ENCODE results near the gene C14orf132.
A peak's percentile ranks its signal among the peaks of the same experiment; 100 is the strongest.
"Not testable (repeated sequence)": the region's sequence is repeated elsewhere in the genome, so short reads cannot be mapped to it uniquely, and the experiment has no call there.

C14orf132 gene

DNA sequence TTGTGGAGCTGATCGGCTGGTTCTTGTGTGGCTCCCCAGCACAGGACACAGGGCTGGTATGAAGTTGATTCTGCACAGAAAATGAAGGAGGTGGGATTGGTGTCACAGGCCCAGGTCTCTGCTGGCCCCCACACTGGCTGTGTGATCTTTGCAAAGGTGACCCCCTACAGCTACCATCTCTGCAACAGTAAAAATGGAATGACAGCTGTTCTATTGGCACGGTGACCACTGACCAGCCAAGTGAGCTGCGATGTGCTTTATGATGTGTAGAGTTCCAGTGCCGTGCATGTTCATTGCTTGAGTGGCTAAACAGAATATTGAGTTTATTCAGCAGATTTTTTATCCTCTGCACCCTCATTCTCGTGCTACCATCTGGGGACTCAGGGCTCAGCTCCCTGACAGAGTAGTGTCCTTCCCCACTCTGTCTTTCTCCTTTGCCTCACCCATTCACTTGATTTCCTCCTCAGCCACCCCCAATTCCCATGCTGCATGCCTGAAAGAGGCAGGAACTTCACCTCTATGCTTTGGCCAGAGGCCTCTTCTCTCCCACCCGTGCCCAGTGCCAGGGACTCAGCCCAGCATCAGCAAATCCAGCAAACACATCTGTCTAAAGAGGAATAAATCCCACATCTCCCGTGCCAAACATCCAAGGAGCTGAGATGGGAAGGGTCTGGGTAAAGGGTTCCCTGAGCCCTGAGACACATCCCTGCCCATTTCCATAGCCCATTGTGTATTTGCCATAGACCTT lies 21.2 kb downstream of the C14orf132 start:
- no peak for DNase-seq

DNA sequence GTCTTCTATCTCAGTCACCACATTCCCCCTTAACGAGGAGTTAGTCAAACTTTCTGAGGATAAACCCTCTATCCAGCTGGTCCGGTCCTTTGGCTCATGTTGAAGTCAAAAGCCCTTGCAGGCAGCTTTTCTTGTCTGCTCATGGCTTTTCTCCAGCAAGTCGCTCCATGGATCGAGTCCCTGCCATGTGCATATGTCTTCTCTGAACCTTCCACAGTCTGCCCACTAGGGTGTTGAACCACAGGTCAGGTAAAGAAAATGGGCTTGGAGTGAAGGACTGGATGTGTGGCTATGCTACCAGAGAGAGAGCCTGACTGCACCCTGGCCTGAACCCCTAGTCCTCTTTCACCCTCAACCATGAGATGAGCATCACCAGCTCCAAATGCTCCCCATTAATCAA lies 22.8 kb downstream of the C14orf132 start:
- DNase-seq: no peak

DNA sequence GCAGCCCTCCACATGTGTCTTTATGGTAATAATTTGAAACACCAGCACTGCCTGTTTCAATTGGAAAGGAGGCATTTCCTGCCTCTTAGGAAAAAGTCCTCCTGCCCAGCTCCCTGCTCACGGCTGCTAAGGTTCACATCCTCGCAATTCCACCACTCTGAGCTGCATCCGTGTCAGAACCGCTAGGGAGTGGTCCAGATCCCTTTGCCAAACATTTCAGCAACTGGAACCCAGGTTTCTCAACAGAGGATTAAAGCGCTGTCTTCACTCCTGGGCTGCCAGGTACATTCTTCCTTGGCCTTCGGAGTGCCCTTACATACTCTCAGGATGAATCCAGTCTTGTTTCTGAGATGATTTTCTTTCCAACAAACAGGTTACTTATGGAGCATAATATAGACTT lies 23.3 kb downstream of the C14orf132 start:
- DNase-seq: no peak

GRCh38 chr14:96064866-96065265 lies 25.7 kb downstream of the C14orf132 start:
- no peak for DNase-seq

DNA sequence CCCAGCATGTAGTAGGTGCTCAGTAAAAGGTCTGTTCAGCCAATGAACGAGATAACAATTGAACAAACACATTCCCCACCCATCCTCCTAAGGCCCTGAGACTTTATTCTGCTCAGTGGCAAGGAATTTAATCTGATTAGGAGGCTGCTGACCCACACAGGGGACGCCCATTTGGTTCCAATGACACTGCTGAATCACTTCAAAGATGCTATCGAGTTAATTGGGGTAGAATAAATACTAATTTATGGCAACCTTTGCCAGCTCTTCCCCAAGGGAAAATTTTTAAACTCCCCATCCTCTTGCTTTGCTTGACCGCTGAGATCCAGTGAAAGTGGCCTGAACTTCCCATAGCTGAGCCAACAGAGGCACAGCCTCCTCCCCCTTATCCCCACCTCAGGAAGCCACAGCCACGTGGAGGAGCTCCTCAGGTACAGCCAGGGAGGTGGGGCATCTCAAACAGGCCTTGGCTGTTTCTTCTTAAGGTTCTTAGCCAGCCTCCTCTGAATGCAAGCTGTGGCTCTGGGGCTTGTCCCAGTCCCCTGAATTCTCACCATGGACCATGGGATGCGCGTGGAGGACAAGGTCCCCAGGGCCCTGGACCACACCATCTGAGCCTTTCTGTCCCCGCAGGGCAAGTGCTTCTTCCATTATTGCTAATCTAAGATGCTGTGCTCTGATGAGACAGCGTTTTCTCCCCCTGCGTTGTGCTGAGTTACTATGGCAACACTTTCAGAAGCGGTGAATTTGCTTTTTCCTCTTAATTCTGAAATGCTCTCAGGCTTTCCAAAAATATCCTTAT lies 26.7 kb downstream of the C14orf132 start:
- peak in 1 of 5 experiments; percentile 6 for DNase-seq

DNA sequence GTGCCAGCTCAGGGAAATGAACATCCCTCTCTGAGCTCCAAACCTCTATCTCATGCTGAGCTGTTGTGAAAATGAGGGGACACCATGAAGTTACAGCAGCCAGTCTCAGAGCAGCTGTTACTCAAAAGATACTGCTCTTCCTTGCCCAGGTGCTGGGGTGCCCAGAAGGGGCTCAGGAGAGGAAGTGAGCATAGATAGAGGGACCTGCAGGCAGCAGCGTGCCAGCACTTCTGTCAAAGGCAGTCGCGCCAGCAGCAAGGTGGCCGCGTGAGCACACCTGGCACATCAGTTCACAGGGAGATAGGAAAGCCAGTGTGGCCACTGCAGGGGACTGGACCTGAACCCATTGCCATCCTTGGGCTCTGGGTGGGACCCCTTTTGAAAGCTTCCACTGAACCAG lies 27.8 kb downstream of the C14orf132 start:
- no peak for DNase-seq

DNA sequence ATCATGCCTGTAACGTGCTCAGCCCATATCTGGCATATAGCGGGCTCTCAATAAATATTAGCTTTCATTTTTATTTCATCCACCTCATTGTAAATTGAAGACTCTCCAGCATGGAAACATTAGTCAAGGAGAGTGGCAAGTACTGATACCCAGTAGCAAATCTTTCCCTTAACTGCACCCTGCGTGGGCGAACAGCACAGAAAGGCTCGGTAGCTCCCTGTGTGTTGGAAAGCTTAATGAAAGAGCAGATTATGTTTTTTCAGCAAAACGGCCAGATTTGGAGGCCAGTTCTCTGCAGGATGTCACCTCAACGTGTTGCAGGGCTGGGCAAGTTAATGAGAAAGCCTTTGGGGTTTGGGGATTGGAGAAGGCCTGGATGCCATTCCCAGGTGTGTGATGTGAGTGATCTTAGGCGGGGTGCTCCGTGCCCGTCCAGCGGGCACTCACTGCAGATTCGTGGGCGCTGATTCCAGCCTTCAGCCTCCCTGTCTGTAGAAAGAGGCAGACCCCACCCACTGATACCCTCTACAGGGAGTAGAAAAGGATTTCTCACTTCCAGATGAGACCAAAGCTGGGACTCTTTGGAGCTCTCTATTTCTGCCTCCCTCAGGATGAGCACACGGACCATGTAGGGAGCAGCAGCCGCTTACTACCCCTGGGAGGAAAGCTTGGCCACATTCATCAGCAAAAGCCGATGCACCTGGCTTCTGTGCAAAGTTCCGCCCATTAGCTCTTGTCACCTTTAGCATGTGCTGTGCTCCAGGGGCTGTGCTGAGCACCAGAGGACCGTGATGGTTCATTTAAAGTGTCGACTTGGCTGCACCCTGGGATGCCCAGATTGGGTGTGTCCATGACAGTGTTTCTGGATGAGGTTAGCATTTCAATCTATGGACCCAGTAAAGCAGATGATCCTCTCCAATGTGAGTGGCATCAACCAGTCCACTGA lies 29.1 kb downstream of the C14orf132 start:
- DNase-seq: no peak

- no peak for DNase-seq
Measured at GRCh38 chr14:96069421-96069820, 30.3 kb downstream of the C14orf132 start.

DNA sequence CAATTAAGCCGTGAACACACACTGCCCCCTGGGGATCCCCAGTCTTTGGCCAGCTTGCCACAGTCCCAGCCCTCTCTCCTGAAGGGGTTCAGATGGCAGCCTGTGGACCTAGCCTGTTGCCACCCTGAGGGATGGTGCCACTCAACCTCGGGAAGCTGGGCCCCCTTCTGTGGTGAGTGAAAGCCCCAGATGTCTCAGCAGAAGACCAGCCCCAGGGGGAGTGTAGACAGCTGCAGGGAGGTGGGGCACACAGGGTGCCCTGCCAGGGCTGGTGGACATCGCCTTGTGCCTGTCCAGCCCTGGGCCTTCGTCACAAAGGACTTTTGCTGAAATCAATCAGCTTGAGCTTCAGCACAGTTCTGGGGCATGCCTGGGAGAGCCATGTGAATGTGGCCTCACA lies 32.4 kb downstream of the C14orf132 start:
- DNase-seq: no peak

DNA sequence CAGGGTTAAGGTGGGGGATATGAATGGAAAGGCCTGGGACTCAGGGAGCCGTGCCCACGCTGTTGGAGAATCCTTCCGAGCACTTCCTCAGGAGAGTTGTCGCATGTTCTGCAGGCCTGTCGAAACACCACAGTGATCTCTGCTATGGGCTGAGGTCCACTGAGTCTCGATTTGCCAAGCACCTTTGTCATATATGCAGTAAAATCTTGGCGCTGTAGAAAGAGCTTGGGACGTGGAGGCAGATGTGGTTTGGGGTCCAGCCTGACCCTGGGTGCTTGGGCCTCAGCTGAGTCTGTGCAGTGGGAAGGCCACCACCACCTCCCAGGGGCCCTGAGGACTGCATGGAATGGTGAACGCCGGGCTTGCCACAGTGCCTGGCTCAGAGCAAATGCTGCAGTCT lies 32.9 kb downstream of the C14orf132 start:
- no peak for DNase-seq

GRCh38 chr14:96072746-96073145 lies 33.6 kb downstream of the C14orf132 start:
- DNase-seq: no peak

DNA sequence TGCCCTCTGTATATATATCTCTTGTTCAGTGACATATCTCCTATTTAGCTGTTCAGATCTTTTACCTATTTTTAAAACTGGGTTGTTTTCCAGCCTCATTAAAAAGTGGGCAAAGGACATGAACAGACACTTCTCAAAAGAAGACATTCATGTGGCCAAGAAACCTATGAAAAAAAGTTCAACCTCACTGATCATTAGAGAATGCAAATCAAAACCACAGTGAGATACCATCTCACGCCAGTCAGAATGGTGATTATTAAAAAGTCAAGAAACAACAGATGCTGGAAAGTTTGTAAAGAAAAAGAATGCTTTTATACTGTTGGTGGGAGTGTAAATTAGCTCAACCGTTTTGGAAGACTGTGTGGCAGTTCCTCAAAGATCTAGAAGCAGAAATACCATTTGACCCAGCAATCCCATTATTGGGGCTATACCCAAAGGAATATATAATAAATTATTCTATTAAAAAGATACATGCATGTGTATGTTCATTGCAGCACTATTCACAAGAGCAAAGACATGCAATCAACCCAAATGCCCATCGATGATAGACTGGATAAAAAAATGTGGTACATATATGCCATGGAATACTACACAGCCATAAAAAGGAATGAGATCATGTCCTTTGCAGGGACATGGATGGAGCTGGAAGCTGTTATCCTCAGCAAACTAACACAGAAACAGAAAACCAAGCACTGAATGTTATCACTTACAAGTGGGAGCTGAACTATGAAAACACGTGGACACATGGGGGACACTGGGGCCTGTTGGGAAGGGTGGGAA lies 34.3 kb downstream of the C14orf132 start:
- DNase-seq: not testable (repeated sequence)

DNA sequence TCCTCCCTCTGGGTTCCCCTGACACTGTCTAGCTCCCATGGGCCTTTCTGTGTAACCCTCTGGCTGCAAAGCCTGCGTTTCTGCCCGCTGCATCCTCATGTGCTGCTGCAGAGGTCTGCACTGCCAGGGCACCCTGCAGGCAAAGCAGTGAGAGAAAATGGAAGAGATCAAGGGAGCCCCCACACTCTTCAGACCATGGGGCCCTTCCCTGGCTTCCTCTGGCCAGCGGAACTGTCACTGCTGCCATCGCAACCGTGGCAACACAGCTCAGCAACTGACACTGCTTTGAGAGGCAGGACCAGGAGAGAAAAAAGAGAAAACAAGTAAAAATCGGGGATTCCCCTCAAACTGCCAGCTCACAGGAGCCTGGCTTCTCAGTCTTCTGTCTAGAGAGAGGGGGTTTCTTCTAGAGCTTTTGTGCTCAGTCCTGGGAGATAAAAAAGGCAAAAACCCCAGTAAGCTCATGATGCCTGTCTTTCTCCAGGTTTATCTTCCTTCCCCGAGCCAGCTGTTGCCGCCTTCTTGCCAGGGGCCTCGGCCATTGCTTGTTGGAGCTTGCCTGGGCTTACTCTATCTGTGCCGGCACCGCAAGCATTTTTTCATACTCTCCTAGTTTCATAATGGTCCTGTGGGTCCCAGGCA lies 38.9 kb downstream of the C14orf132 start:
- no peak for DNase-seq

DNA sequence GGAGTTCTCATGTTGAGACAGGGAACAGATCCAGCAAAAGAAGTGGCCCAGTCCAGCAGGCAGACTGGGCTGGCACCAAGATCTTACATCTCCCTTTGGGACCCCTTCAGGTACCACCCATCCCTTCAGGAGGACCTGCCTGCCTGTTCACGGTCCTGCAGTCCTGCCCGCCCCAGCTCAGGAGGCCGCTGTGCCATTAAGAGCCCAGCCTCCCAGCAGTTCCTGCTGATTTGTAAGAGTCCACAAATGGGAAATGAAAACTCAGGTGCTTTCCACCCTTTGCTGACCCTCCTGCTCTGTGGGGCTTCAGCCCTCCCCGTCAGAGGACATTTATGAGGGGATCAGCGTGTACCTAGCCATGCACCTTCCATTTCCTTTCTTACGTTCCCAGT lies 39.5 kb downstream of the C14orf132 start:
- DNase-seq: no peak

- DNase-seq: no peak
Measured at GRCh38 chr14:96079066-96079465, 39.9 kb downstream of the C14orf132 start.

- no peak for DNase-seq
Measured at GRCh38 chr14:96080571-96080970, 41.4 kb downstream of the C14orf132 start.

GRCh38 chr14:96081224-96081623 lies 42.1 kb downstream of the C14orf132 start:
- DNase-seq: no peak

DNA sequence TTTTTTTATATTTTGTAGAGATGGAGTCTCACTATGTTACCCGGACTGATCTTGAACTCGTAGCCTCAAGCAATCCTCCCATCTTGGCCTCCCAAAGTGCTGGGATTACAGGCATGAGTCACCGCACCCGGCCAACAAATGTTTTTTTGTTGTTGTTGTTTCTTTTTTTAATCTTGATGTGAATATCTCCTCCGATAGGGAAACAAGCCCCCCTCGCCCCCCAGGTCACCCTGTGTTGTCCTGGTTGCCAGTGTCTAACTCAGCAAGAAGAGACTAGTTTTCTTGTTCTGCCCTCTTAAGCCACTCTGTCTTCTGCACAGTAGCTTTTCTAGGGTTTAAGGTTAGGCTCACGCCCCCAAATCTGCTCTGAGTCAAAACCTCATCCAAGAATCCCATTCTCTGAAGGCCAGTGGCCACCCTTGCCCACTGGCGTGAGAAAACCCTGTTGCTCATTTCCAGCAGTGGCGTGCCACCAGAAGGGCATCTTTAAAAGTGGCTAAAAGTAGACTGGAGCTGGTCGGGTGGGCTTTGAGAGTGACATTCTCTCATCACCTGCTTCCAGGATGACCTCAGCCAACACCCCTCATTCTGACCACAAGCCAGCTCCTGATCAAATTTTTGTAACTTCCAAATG lies 42.7 kb downstream of the C14orf132 start:
- no peak for DNase-seq

DNA sequence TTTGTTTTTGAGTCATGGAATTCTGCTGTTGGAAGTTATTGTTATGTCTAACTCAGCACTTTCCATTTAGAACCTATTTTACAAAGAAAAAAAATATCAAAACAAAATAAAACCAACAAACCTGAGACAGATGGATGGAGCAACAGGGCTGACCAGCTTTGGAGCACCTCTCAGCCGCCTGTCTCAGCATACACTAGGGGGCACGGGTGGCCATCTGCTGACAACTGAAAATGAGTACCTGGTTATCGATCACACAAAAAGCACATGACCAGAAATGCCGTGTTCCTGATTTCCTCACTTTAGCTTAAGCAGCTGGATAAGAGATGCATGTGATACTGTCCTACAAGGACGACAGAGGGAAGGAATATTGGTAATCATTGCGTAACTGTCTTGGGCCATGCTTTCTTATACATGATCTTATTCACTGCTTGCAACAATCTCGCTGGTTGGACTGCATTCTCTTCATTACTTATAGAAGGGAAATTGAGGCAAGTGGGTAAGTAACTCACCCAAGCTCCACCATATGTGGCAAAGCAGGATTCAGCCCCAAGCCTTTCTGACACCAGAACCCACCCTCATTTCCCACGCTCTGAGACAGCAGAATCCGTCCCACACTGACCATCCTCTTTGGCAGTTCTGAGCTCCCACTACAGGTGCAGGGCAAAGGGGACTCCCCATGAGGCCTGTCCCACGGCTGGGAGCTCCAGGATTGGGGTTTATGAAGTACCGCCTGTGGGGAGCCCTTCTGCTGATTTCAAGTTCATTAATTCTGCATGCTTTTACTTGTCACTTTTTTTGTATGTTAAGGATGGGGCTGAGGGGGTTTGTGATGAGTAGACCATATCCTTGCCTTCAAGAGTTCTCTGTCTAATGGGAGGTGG lies 43.5 kb downstream of the C14orf132 start:
- no peak for DNase-seq

DNA sequence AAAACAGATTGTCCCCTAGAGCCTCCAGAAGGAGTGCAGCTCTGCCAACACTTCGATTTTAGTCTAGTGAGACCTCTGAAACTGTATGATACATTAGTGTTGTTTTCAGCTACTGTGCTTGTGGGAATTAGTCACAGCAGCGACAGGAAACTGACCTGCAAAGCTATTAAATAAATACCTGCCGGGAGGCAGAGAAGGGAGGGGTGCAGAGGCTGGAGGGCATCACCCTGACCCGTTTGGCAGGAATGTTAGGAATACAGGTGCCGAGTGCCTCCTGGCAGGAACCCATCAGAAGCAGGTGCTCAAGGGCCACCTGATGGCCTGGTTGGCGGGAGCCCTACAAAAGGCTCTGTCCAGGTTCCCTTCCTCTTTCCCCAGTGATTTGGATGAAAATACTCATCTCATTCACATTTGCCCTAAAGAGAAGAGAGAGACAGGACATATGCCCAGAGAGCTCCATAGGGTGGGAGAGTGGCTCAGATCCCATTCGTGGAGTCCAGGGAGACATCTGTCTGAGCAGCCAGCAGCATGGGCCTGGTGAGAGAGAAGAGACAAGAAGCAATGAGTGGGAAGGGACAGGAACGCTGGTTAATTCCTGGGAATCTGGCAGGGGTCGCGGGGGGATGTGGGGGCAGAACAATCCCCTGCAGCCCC lies 44.6 kb downstream of the C14orf132 start:
- DNase-seq: no peak

Data from T-helper 2 cell (primary cell).